Liver (tissue), 3 donors: ENCODE data around the gene FBXO21.
"Not testable (repeated sequence)": the region's sequence is repeated elsewhere in the genome, so short reads cannot be mapped to it uniquely, and the experiment has no call there.

Source experiments
- EGR1 ChIP-seq, 2 donors: IDR thresholded peaks; 2 replicates each; pipeline ENCODE4 v1.6.1; 2016 to 2018; ENCODE audit warnings: antibody characterized with exemption in 2 of 2, low read depth in 2 of 2
- FOXA1 ChIP-seq: IDR thresholded peaks from 2 replicates; pipeline ENCODE4 v1.6.1; 2016; ENCODE audit warnings: antibody characterized with exemption
- JUND ChIP-seq, 2 donors: IDR thresholded peaks; 2 replicates each; pipeline ENCODE4 v1.6.1; 2016; ENCODE audit warnings: antibody characterized with exemption in 2 of 2
- RAD21 ChIP-seq, 2 donors: IDR thresholded peaks; 2 replicates each; pipeline ENCODE4 v1.6.1; 2016; ENCODE audit warnings: antibody characterized with exemption in 2 of 2, mild to moderate bottlenecking in 2 of 2
- SP1 ChIP-seq: IDR thresholded peaks from 2 replicates; pipeline ENCODE4 v1.6.1; 2018; ENCODE audit warnings: antibody characterized with exemption, mild to moderate bottlenecking
- TAF1 ChIP-seq: conservative IDR thresholded peaks from 2 replicates; pipeline ENCODE4 v1.6.1; 2016; ENCODE audit warnings: antibody characterized with exemption, mild to moderate bottlenecking
- YY1 ChIP-seq: IDR thresholded peaks from 2 replicates; pipeline ENCODE4 v1.6.1; 2016; ENCODE audit warnings: antibody characterized with exemption, mild to moderate bottlenecking
- TF ChIP-seq, protein P1 (sequence below): fragments of 150-350 bp; IDR thresholded peaks from 2 replicates; pipeline ENCODE4 v1.5.1; 2017; ENCODE audit warnings: improper control_type of control experiment, low read depth, low read length; ENCODE audit not compliant: missing input control
- TF ChIP-seq, protein P2 (sequence below): IDR thresholded peaks from 2 replicates; pipeline ENCODE4 v1.6.1; 2016; ENCODE audit warnings: antibody characterized with exemption, mild to moderate bottlenecking
- TF ChIP-seq, protein P3 (sequence below): IDR thresholded peaks from 2 replicates; pipeline ENCODE4 v1.6.1; 2016; ENCODE audit warnings: antibody characterized with exemption
- TF ChIP-seq, protein P4 (sequence below): IDR thresholded peaks from 2 replicates; pipeline ENCODE4 v1.6.1; 2016; ENCODE audit warnings: antibody characterized with exemption
- TF ChIP-seq, protein P5 (sequence below): IDR thresholded peaks from 2 replicates; pipeline ENCODE4 v1.6.1; 2016; ENCODE audit warnings: antibody characterized with exemption
- donor health status: healthy.
- donor health status: healthy.

DNA sequence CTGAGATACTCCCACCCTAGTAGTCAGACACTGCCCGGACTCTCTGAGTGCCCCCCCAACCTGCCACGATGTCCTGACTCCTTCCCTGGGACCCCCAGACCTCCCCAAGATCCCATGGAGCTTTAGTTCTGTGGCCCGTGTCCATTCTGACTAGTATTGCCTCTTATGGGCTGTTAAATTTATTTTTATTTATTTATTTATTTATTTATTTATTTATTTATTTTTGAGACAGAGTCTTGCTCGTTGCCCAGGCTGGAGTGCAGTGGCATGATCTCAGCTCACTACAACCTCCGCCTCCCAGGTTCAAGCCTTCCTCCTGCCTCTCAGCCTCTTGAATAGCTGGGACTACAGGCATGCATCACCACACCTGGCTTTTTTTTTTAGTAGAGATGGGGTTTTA is 30.7 kb upstream of the FBXO21 start:
- TF ChIP-seq, protein P1, sequence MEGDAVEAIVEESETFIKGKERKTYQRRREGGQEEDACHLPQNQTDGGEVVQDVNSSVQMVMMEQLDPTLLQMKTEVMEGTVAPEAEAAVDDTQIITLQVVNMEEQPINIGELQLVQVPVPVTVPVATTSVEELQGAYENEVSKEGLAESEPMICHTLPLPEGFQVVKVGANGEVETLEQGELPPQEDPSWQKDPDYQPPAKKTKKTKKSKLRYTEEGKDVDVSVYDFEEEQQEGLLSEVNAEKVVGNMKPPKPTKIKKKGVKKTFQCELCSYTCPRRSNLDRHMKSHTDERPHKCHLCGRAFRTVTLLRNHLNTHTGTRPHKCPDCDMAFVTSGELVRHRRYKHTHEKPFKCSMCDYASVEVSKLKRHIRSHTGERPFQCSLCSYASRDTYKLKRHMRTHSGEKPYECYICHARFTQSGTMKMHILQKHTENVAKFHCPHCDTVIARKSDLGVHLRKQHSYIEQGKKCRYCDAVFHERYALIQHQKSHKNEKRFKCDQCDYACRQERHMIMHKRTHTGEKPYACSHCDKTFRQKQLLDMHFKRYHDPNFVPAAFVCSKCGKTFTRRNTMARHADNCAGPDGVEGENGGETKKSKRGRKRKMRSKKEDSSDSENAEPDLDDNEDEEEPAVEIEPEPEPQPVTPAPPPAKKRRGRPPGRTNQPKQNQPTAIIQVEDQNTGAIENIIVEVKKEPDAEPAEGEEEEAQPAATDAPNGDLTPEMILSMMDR: not testable (repeated sequence)
- TF ChIP-seq, protein P2, sequence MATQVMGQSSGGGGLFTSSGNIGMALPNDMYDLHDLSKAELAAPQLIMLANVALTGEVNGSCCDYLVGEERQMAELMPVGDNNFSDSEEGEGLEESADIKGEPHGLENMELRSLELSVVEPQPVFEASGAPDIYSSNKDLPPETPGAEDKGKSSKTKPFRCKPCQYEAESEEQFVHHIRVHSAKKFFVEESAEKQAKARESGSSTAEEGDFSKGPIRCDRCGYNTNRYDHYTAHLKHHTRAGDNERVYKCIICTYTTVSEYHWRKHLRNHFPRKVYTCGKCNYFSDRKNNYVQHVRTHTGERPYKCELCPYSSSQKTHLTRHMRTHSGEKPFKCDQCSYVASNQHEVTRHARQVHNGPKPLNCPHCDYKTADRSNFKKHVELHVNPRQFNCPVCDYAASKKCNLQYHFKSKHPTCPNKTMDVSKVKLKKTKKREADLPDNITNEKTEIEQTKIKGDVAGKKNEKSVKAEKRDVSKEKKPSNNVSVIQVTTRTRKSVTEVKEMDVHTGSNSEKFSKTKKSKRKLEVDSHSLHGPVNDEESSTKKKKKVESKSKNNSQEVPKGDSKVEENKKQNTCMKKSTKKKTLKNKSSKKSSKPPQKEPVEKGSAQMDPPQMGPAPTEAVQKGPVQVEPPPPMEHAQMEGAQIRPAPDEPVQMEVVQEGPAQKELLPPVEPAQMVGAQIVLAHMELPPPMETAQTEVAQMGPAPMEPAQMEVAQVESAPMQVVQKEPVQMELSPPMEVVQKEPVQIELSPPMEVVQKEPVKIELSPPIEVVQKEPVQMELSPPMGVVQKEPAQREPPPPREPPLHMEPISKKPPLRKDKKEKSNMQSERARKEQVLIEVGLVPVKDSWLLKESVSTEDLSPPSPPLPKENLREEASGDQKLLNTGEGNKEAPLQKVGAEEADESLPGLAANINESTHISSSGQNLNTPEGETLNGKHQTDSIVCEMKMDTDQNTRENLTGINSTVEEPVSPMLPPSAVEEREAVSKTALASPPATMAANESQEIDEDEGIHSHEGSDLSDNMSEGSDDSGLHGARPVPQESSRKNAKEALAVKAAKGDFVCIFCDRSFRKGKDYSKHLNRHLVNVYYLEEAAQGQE: not testable (repeated sequence)
- TF ChIP-seq, protein P3, sequence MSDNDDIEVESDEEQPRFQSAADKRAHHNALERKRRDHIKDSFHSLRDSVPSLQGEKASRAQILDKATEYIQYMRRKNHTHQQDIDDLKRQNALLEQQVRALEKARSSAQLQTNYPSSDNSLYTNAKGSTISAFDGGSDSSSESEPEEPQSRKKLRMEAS: not testable (repeated sequence)
- not testable (repeated sequence) for TF ChIP-seq EGR1 (IDR thresholded peaks at IDR 0.05; ENCODE audit: low read depth in 2 of 2); RAD21 (IDR thresholded peaks at IDR 0.05); TAF1; SP1; JUND (IDR thresholded peaks at IDR 0.05); YY1; FOXA1
- TF ChIP-seq, protein P4, sequence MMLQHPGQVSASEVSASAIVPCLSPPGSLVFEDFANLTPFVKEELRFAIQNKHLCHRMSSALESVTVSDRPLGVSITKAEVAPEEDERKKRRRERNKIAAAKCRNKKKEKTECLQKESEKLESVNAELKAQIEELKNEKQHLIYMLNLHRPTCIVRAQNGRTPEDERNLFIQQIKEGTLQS: not testable (repeated sequence)
- TF ChIP-seq, protein P5, sequence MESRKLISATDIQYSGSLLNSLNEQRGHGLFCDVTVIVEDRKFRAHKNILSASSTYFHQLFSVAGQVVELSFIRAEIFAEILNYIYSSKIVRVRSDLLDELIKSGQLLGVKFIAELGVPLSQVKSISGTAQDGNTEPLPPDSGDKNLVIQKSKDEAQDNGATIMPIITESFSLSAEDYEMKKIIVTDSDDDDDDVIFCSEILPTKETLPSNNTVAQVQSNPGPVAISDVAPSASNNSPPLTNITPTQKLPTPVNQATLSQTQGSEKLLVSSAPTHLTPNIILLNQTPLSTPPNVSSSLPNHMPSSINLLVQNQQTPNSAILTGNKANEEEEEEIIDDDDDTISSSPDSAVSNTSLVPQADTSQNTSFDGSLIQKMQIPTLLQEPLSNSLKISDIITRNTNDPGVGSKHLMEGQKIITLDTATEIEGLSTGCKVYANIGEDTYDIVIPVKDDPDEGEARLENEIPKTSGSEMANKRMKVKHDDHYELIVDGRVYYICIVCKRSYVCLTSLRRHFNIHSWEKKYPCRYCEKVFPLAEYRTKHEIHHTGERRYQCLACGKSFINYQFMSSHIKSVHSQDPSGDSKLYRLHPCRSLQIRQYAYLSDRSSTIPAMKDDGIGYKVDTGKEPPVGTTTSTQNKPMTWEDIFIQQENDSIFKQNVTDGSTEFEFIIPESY: not testable (repeated sequence)
